GM18505 (cell line): ENCODE data around the gene GRPR.

Experiments used
- ATAC-seq: cut with Tn5 transposase; IDR thresholded peaks from one replicate; pipeline ENCODE4 v1.9.1; 2021; ENCODE audit not compliant: unreplicated experiment
- POLR2A ChIP-seq: IDR thresholded peaks from 4 replicates; pipeline ENCODE4 v1.6.1; 2011; ENCODE audit warnings: borderline replicate concordance; ENCODE audit not compliant: insufficient read depth, insufficient read length; ENCODE audit errors: extremely low read depth

GRPR gene

DNA sequence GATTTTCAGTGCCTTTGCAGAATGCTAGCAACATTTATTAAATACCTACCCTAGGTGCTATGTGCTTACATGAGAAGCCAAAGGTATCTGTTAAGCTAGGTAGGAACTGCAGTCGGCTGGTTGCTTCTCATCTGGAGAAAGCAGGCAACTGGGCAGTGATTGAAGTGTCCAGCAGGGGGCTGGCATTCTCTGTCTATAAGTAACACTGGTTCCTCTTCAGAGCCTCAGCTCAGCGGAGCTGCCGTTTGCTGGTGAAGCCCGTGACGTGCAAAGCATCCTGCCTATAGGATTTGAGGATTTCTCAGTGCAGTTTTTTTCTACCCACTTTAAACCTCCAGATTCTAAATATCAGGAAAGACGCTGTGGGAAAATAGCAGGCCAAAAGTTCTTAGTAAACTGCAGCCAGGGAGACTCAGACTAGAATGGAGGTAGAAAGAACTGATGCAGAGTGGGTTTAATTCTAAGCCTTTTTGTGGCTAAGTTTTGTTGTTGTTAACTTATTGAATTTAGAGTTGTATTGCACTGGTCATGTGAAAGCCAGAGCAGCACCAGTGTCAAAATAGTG is at the start of gene GRPR:
Gene GRPR, plus strand, starts transcription at position 344 of the 565 bp plus-strand sequence. CDS start 389 bp downstream, outside the sequence.
- TF ChIP-seq POLR2A = no peak
- ATAC-seq = peak; percentile 63

DNA sequence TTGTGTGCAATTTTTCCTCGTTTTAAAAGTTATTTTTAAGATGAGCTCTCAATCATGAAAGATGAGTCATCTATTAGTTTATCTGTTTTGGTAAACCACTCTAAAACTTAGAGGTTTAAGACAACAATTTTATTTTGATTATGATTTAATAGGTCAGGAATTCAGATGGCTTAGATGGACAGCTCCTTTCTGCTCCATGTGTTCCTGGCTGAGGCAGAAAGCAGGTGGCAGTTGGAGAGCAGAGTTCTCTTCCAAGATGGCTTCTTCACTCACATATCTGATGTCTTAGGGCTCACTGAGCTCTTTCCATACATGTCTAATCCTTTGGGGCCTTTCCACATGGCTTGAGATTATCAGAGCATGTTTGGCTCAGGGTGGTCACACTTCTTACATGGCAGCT is 48.3 kb upstream of the GRPR start:
- ATAC-seq = no peak

DNA sequence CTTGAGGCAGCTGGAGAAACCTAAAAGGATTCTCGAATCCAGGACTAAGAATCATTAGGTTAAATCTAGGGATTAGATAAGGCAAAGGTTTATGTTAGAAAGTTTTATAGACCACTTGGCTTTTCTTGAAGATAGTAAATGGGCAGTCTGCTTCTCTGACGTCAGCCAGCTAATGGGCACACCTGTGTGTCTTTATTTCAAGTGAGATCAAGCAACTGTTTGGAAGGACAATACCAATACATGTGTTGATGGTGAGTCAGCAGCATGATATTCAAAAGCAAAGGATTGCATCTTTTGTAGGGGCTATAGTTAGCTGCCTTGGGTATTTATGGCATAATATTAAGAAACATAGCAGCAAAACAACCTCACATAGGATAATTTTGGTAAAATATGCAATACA is 46.5 kb upstream of the GRPR start:
- no peak for ATAC-seq
- no peak for TF ChIP-seq POLR2A

More for the DNA sequence above, 48.3 kb upstream of the GRPR start:
- no peak for TF ChIP-seq POLR2A

DNA sequence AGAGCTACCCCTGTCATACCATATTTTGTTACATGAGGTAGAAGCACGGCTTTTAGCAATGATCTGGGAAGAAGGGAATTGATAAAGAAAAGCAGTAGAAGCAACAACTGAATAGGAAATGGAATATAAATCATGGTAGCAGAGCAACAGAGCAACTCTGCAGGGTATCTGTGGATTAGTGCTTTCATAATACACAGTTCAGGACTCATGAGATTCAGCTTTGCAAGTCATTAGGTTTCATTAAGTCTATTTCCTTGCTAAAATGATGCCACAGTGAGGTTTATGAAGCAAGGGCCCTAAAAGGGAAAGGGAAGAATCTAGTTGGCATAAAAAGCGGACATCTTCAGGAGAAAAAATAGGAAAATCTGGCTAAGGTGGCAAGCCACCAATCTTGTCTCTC is 45.6 kb upstream of the GRPR start:
- no peak for ATAC-seq

DNA sequence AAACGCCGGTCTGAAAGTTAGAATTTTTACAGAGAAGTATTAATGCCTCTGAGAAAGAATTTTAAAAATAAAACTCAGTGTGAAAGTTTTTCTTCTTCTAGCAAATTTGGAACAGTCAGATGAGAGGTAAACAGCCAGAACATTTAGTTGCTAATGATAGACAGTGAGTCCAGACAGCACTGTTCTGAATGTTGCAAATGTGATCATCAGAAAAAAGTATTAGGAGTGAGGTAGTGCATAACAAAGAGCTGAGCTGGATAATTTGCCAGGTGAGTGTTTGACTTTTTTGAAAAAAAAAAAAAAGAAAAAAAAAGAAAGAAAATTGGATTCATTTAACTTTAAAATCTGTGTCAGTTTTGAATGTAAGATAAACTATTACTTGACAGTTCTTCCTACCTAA is 42.0 kb upstream of the GRPR start:
- ATAC-seq = no peak

More for the DNA sequence above, 45.6 kb upstream of the GRPR start:
- TF ChIP-seq POLR2A = no peak

DNA sequence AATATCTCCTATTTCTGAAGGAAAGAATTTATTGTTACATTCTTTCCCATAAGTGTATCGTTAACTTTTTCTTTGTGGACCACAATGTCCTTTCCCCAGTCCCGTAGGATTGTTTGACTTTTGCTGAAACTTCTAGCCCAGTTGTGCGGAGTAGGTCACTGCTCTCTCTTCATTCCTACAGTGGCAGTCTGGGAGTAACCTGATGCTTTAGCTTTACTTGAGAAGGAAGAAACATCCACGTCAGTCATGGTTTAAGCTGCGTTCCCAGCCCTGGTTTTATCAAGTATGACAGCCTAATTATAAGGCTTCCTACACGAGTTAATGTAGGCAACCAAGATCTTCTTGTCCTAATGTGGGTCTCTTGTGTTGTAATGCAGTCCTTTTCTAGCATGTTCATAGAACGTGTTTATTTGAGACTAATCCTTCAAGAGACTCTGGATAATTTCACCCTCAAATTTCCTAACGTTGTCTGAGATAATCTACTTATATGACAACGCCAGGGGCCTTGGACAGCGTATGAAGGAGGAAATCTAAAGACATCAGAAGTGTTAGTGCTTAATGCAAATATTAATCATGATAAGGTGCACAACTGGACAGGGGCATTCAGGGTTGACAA is 40.8 kb upstream of the GRPR start:
- TF ChIP-seq POLR2A = no peak
- ATAC-seq = no peak

More for the DNA sequence above, 42.0 kb upstream of the GRPR start:
- no peak for TF ChIP-seq POLR2A

DNA sequence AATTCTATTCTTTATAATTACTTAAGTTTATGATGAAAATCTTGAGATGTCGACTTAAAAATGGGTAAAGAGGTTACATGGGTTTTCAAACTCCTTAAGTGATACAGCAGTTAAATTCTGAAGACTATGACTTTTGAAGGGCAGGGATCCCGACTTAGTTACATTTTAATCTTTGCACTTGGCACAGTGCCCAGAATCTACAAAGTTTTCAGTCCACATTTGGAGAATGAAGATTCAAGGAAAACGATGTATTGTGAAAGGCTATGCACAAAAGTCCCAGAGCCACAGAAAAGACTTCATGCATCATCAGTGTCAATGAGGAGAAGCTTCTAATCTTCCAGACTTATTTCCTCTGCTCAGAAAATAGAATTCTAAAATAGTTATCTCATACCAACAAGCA is 36.3 kb upstream of the GRPR start:
- no peak for ATAC-seq

DNA sequence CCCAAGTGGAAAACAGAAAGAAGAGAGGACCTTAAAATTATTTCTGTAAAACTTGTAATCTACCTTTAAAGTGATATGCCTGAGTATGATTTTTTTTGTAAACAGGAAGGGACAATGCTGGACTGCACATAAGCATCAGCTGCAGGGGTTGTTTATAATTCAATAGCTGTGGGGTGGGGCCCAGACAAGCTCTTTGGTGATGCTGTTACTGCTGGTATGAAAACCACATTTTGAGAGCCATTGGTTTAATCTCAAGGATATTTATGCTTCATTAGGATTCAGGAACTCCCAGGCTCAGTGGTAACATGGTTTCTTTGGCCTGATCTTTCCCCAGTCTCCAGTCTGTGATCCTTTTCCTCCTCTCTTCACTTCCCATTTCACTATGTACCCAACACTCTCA is 34.3 kb upstream of the GRPR start:
- TF ChIP-seq POLR2A = no peak
- no peak for ATAC-seq

More for the DNA sequence above, 36.3 kb upstream of the GRPR start:
- no peak for TF ChIP-seq POLR2A

DNA sequence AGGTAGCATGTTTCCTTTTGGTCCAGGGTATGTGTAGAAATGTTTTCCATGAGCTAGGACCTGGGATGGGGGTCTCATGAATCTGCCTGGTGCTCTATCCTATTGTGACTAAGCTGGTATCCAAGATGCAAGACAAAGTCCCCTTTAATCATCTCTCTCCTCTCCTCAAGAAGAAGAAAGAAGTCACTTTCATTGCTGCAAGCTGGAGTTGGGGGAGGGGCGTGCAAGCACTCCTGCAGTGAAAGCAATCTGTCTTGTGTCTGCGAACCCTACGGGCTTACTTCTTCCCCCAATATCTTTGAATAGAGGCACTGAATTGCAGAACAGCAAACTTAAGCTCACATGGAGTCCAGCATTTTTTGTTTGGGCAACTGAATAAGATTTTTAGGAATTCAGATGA is 27.2 kb upstream of the GRPR start:
- TF ChIP-seq POLR2A = no peak
- ATAC-seq = no peak

DNA sequence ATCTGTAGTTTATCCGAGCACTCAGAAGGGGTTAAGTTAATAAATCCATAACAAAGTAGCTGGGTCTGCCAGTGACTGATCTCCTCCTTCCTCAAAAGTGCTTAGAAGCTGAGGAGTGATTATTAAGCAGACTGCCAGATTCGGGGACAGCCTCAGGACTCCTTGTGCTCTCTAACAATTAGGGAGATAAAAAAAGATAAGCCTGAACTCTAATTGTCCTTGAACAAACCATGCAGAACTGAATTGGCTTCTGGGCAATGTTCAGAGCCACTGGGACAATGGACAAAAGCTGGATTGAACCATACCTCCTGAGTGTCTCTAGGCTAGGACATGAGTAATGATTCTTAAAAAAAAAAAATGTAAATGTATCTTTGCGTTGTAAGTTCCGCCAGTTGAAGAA is 22.7 kb upstream of the GRPR start:
- ATAC-seq = no peak
- TF ChIP-seq POLR2A = no peak

DNA sequence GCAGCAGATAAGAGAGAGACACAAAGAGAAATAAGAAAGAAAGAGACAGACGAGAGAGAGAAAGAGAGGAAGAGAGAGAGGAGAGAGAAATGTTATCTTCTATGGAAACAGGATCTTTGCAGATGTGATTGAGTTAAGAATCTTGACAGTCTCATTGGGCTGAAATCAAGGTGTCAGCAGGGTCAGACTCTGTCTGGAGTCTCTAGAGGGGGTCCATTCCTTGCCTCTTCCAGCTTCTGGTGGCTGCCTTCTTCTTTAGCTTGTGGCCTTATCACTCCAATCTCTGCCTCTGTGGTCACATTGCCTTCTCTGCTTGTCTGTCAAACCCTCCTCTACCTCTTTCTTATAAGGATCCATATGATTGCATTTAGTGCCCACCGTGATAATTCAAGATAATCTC is 21.8 kb upstream of the GRPR start:
- no peak for ATAC-seq
- no peak for TF ChIP-seq POLR2A

DNA sequence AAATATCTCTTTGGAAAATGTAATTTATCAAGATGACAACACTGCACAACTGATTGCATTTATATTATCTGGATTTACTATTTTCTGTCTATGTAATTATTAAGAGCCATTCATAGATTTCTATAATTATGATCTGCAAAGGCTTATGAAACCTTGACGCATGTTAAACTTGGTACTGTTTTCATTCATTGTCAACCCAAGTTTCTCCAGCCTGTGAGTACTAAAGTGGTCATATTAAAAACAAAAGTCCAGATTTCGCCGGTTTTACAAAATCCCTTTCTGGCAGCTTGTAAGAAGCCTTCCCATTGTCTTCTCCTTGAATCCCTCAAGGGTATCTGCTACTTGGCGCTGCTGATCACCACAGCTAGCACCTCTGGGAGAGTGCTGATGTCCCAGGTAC is 19.7 kb upstream of the GRPR start:
- no peak for ATAC-seq
- no peak for TF ChIP-seq POLR2A

DNA sequence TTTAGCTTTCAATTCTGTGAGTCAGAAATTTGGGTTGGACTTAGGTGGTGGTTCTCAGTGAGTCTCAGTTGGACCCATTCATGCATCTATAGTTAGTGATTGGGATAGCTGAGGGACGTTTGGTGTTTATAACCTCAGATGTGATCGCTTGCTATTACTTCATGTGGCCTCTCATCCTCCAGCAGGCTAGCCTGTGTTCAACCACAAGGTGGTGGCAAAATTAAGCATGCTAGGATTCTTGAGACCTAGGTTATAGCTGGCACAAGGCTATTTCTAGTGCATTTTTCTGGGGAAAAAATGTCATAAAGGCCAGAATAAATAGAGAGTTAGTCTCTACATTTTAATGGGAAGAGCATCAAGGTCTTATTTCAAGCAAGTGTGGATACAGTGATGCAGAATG is 10.9 kb upstream of the GRPR start:
- no peak for TF ChIP-seq POLR2A
- no peak for ATAC-seq

DNA sequence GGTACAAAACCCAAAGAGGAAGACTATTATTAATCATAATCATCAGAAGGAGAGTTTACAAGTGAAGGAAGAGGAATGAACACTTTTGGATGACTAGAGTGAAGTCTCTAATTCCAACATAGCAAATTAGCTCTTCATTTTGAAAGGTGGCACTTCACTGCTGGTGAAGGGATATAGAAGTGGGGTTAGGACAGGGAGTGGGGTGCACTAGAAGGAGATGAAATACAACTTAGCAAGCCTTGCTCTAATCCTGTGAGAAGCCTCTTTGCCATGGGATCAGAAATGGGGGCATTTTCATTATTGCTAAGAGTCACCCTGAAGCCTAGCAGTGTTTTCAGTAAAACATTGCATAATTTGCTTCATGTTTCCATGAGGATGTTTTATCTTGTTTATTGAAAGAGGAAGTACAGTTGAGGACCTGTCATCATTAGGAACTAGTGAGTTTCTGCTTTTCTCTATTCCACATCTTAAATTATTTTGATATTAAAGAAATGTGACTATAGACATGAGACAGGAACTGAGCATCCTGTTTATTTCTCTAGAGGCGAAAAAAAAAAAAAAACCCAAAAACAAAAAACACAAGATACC is 9.3 kb upstream of the GRPR start:
- no peak for ATAC-seq
- no peak for TF ChIP-seq POLR2A
